IPS-18a (cell line): ENCODE data around the gene CDS2.
"Not testable (repeated sequence)": the region's sequence is repeated elsewhere in the genome, so short reads cannot be mapped to it uniquely, and the experiment has no call there.

Experiments
- H3K27ac ChIP-seq: one replicate; pipeline ENCODE4 v1.5.1; 2013; ENCODE audit warnings: low read length
- H3K27me3 ChIP-seq: one replicate; pipeline ENCODE4 v1.6.1; 2013; ENCODE audit warnings: mild to moderate bottlenecking, low read length; ENCODE audit not compliant: control insufficient read depth, insufficient read depth
- H3K36me3 ChIP-seq: one replicate; pipeline ENCODE4 v1.6.1; 2013; ENCODE audit warnings: low read depth, low read length; ENCODE audit not compliant: control insufficient read depth
- H3K4me1 ChIP-seq: one replicate; pipeline ENCODE4 v1.6.1; 2013; ENCODE audit warnings: low read depth, low read length; ENCODE audit not compliant: control insufficient read depth
- H3K4me3 ChIP-seq: one replicate; pipeline ENCODE4 v1.5.1; 2013; ENCODE audit warnings: low read length
- H3K9ac ChIP-seq: one replicate; pipeline ENCODE4 v1.6.1; 2013; ENCODE audit warnings: mild to moderate bottlenecking, low read length, moderate library complexity
- H3K9me3 ChIP-seq: one replicate; pipeline ENCODE4 v1.6.1; 2013; ENCODE audit warnings: low read depth, low read length; ENCODE audit not compliant: control insufficient read depth

CDS2 gene

DNA sequence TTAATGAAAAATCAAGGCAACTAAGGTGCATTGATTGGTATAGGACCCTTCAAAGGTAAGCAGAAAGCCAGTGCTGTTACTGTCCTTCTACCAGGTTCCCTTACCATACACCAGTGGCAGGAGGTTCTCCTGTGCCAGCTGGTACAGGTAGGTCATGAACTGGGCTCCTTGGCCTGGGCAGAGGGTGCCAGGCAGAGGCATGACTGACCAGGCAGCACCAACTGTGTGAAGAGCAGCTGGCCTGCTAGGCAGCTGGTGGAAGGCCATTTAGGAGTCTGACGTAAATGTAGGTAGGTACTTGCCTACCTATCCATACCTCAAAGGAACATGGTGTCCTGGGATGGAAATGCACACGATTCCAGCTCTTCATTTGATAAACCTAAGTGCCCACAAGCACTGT is 30.3 kb upstream of the CDS2 start:
- Histone ChIP-seq H3K4me3 (no peak overlapping the region), H3K4me1 (no peaks in the 10 kb centered on the region), H3K36me3 (peaks cover 25% of the 10 kb centered on the region), H3K27me3 (no peaks in the 10 kb centered on the region), H3K9me3 (no peaks in the 10 kb centered on the region), H3K9ac (no peak overlapping the region), H3K27ac (no peak overlapping the region)

DNA sequence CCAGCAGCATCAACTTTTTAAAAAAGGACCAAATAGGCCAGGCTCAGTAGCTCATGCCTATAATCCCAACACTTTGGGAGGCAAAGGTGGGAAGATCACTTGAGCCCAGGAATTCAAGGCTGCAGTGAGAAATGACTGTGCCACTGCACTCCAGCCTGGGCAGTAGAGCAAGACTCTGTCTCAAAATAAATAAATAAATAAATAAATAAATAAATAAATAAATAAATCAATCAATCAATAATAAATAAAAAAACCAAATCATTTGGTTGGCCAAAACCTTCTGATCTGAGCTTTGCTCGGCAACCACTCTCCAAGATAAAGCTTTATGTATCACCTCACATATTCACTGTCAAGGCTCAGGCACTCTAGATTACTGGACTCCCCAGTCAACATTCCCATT is 27.8 kb upstream of the CDS2 start:
- not testable (repeated sequence) for H3K27ac ChIP-seq, H3K9me3 ChIP-seq, H3K4me3 ChIP-seq, H3K27me3 ChIP-seq, H3K9ac ChIP-seq, H3K4me1 ChIP-seq
- H3K36me3 ChIP-seq, result peaks cover 42% of the 10 kb centered on the region

DNA sequence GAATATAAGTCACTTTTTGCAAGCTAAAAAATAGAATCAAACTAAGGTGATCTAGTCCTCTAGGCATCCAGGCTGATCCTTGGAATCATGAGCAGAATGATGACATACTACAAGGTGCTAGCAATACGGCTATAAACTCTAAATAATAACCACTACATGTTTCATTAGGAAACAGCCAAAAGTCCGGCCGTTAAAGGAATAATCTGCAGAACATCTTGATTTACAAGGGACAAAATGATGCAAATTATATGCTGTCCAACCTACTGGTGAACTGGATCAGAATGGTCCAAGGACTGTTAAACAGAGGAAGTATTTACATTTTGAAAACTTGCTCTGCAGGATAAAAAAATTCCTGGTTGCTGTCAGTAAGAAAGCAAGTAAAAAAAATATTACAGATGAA is 26.9 kb upstream of the CDS2 start:
- not testable (repeated sequence) for H3K4me1 ChIP-seq, H3K27me3 ChIP-seq, H3K27ac ChIP-seq, H3K4me3 ChIP-seq, H3K9ac ChIP-seq, H3K9me3 ChIP-seq
- peaks cover 50% of the 10 kb centered on the region for H3K36me3 ChIP-seq

DNA sequence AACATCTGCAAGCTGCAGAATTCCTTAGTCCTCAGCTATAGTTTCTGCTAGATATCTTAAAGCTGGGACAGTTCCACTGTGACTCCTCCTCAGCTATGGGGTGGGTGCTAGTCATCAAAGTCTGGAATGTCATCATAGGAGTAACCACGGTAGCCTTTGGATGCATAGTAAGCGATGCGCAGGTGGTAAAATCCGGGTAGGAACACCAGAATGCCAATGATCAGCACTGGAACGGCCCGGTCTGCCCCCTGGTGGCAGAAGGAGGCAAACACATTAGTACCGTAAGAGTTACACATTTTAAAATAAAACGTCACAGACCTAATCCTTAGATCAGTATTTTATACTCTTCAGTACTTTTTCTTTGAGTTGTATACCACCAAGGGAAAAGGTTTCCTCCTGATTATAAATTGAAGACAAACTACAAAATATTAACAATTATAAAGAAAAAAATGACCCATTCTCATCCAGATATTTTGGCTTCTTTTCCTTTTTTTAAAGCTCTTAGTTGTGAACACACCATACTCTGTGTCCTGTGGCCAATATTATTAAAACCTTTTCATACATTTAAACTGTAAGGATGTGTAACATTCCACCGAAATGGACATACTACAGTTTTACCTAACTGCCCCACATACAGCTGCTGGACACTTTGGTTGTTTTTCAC is 26.0 kb upstream of the CDS2 start:
- H3K27me3 ChIP-seq, result no peaks in the 10 kb centered on the region
- H3K9me3 ChIP-seq, result no peaks in the 10 kb centered on the region
- no peaks in the 10 kb centered on the region for H3K4me1 ChIP-seq
- no peak overlapping the region for H3K9ac ChIP-seq
- H3K4me3 ChIP-seq, result no peak overlapping the region
- H3K36me3 ChIP-seq, result peaks cover 54% of the 10 kb centered on the region
- no peak overlapping the region for H3K27ac ChIP-seq

DNA sequence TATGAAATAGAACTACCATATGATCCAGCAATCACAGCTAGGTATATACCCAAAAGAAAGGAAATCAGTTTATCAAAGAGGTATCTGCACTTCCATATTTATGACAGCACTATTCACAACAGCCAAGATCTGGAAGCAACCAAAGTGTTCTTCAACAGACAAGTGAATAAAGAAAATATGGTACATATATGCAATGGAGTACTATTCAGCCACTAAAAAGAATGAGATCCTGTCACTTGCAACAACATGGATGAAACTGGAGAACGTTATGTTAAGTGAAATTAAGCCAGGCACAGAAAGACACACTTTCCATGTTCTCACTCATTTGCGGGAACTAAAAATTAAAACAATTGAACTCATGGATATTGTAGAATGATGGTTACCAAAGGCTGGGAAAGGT is 22.3 kb upstream of the CDS2 start:
- Histone ChIP-seq H3K36me3 (peaks cover 61% of the 10 kb centered on the region), H3K4me3 (no peak overlapping the region), H3K27ac (no peak overlapping the region), H3K27me3 (no peaks in the 10 kb centered on the region), H3K9me3 (no peaks in the 10 kb centered on the region), H3K9ac (no peak overlapping the region), H3K4me1 (no peaks in the 10 kb centered on the region)

DNA sequence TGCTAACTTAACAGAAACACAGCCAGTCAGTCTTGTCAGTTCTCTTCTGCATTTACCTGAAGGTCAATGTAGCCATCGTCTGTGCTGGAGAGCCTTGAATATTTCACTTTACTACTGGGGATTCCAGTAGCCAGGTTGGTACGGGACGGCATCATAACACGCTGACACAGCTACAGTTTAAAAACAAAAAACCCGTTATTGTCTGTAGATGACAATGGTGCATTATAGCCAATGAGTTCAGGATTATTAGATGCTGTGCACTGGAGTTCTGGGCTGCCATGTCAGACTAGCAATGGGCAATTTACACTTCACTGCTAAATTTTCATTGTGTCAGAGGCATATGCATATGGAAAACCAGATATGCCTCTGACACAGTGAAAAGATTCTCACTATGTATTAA is 17.5 kb upstream of the CDS2 start:
- H3K9ac ChIP-seq, result no peak overlapping the region
- H3K36me3 ChIP-seq, result peaks cover 46% of the 10 kb centered on the region
- no peak overlapping the region for H3K27ac ChIP-seq
- H3K4me1 ChIP-seq, result no peaks in the 10 kb centered on the region
- H3K9me3 ChIP-seq, result no peaks in the 10 kb centered on the region
- H3K4me3 ChIP-seq, result no peak overlapping the region
- H3K27me3 ChIP-seq, result no peaks in the 10 kb centered on the region

DNA sequence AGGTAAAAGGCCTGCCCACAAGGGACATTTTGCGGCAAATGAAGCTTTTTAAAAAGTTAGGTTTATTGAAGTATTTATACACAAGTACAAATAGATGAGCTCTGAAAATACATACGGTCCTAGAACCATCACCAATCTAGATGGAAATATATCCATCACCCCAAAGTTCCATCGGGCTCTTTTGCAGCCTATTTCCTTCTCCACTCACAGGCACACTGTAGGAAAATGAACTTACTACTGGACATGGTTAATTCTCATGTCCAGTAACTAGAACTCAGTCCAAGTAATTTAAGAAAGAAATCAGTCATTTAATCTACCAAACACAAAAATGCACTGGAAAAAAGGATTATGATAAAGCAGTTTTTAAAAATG is 13.2 kb upstream of the CDS2 start:
- peak overlapping the region; percentile 62 for H3K9ac ChIP-seq
- H3K27ac ChIP-seq, result peak overlapping the region; percentile 82
- H3K27me3 ChIP-seq, result no peaks in the 10 kb centered on the region
- no peaks in the 10 kb centered on the region for H3K4me1 ChIP-seq
- peak overlapping the region; percentile 80 for H3K4me3 ChIP-seq
- peaks cover 66% of the 10 kb centered on the region for H3K36me3 ChIP-seq
- no peaks in the 10 kb centered on the region for H3K9me3 ChIP-seq

DNA sequence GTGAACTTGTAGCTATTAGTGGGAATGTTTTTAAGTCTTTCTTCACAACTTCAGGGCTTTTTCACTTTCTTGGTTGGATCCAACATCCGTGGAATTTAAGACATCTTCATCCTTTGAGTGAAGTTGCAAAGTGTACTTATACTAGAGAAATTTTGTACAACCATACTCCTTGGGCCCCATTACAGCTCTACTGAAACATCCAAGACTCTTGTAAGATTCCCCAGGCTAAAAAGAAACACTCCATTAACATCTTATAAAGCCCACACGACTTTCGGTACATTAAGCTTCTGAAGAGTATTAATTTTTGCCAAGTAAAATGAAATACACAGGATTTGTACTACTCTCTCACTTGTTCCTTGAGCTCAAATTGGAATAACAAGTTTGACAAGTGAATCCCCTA is 12.4 kb upstream of the CDS2 start:
- Histone ChIP-seq H3K27me3 (no peaks in the 10 kb centered on the region), H3K4me1 (no peaks in the 10 kb centered on the region), H3K36me3 (peaks cover 58% of the 10 kb centered on the region), H3K9me3 (no peaks in the 10 kb centered on the region), H3K27ac (no peak overlapping the region), H3K4me3 (no peak overlapping the region), H3K9ac (no peak overlapping the region)

DNA sequence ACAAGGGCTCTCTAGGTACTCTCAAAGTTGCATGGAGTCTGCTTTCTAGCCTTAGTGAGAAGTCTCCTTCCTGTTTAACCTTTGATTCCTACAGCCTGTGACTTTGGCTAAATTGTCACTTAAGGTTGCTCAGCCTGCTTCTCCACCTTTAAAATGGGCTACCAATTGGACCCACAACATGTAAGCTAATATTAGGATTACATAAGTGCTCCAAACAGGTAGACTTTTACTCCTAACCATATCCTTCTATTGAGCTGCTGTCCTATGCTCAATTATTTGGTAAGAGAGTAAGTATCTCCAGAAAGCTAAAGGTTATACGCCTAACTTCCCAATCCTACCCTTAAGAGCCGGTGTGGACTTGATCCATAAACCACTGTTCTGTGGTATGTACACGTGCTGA is 9.9 kb upstream of the CDS2 start:
- Histone ChIP-seq H3K9ac (peak overlapping the region; percentile 95), H3K4me3 (peak overlapping the region; percentile 81), H3K9me3 (no peaks in the 10 kb centered on the region), H3K27me3 (no peaks in the 10 kb centered on the region), H3K27ac (no peak overlapping the region), H3K4me1 (peaks cover 4% of the 10 kb centered on the region), H3K36me3 (peaks cover 47% of the 10 kb centered on the region)

DNA sequence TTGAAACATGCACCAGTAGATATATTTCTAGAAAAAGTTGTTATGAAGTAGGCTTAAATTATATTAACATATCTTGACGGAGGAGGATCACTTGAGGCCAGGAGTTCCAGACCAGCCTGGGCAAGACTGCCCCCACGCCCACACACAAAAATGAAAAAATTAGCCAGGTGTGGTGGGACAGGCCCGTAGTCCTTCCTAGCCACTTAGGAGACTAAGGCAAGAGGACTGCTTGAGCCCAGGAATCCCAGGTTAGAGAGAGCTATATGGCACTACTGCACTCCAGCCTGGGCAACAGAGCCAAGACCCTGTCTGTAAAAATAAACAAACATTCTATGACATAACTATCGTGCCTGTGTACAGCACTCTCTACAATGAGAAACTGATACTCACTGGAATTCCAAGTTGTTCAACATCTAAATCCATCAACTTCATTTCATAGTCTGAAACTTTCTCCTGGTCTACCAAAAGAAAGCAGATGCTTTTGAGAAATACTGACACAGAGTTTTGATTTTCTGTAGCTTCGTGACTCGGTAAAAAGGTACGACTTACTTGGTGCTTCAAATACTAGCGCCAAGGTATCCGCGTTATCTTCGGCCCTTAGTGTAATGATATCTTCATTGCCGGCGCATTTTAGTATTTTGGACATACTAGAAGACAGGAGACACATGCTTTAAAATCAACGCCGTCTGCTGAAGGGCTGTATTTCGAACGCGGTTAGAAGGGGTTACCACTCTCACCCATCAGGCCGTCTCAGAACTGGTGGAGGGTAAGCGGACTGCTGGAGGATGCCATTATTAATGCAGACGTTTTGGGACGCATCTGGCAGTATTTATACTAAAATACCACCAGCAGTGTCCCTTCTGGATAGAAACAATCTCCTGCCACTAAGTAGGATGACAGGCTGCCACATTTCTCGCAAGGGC is 8.3 kb upstream of the CDS2 start:
- peak overlapping the region; percentile 95 for H3K9ac ChIP-seq
- H3K9me3 ChIP-seq, result no peaks in the 10 kb centered on the region
- no peaks in the 10 kb centered on the region for H3K27me3 ChIP-seq
- peak overlapping the region; percentile 71 for H3K27ac ChIP-seq
- peaks cover 4% of the 10 kb centered on the region for H3K4me1 ChIP-seq
- peaks cover 47% of the 10 kb centered on the region for H3K36me3 ChIP-seq
- peak overlapping the region; percentile 81 for H3K4me3 ChIP-seq

DNA sequence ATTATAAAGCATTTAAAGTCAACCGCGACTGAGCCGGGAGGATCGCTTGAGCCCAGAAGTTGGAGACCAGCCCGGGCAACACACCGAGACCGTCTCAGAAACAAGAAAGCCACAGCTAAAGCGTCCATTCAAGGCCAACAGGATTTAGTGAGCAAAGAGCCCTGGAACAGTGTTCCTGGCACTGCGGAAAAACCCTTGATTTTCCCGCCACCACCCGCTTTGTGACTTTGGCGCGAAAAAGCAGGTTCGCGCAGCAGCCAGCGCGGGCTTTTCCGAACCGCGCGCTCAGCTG is 7.7 kb upstream of the CDS2 start:
- H3K27me3 ChIP-seq, result no peaks in the 10 kb centered on the region
- H3K4me1 ChIP-seq, result peaks cover 4% of the 10 kb centered on the region
- peak overlapping the region; percentile 95 for H3K9ac ChIP-seq
- peak overlapping the region; percentile 71 for H3K27ac ChIP-seq
- peak overlapping the region; percentile 81 for H3K4me3 ChIP-seq
- no peaks in the 10 kb centered on the region for H3K9me3 ChIP-seq
- H3K36me3 ChIP-seq, result peaks cover 46% of the 10 kb centered on the region
